Measurements from ENCODE around the gene UPF1.

The UPF1 gene

GRCh38 chr19:18856385-18857126 is 24.8 kb downstream of the UPF1 start:
- Histone ChIP-seq H3K9ac (ENCODE audit: low read depth in 1 of 2, low read length in 2 of 2) (no peak overlapping the region), H3K4me3 (ENCODE audit: low read depth in 1 of 2, low read length in 2 of 2) (no peak overlapping the region), H3K27me3 (ENCODE audit: control insufficient read depth in 1 of 2, insufficient read depth in 2 of 2, low read length in 2 of 2) (no peaks in the 10 kb centered on the region), H3K4me1 (ENCODE audit: control insufficient read depth in 1 of 2, insufficient read depth in 2 of 2, low read length in 2 of 2) (peaks cover 0 to 5% of the 10 kb centered on the region in 2 donors), H3K9me3 (ENCODE audit: control insufficient read depth in 1 of 2, low read length in 2 of 2) (no peaks in the 10 kb centered on the region), H3K27ac (ENCODE audit: low read depth, low read length) (no peak overlapping the region), H3K36me3 (ENCODE audit: control insufficient read depth in 1 of 2, insufficient read depth in 2 of 2, low read length in 2 of 2) (peaks cover 84 to 99% of the 10 kb centered on the region in 2 donors)

DNA sequence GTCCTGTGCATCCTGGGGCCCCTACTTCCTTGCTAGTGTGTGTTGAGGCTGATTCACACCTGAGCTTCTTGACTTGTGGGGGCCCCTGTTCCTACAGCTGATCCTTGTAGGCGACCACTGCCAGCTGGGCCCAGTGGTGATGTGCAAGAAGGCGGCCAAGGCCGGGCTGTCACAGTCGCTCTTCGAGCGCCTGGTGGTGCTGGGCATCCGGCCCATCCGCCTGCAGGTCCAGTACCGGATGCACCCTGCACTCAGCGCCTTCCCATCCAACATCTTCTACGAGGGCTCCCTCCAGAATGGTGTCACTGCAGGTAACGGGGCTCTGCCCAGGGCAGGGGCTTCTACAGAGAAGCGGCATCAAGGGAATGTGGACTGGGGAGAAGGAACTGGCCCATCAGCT is 25.5 kb downstream of the UPF1 start:
- no peak overlapping the region for H3K9ac ChIP-seq (ENCODE audit: low read depth in 1 of 2, low read length in 2 of 2)
- H3K27ac ChIP-seq (ENCODE audit: low read depth, low read length) = no peak overlapping the region
- H3K9me3 ChIP-seq (ENCODE audit: control insufficient read depth in 1 of 2, low read length in 2 of 2) = no peaks in the 10 kb centered on the region
- no peak overlapping the region for H3K4me3 ChIP-seq (ENCODE audit: low read depth in 1 of 2, low read length in 2 of 2)
- no peaks in the 10 kb centered on the region for H3K27me3 ChIP-seq (ENCODE audit: control insufficient read depth in 1 of 2, insufficient read depth in 2 of 2, low read length in 2 of 2)
- H3K36me3 ChIP-seq (ENCODE audit: control insufficient read depth in 1 of 2, insufficient read depth in 2 of 2, low read length in 2 of 2) = peaks cover 84 to 99% of the 10 kb centered on the region in 2 donors
- H3K4me1 ChIP-seq (ENCODE audit: control insufficient read depth in 1 of 2, insufficient read depth in 2 of 2, low read length in 2 of 2) = peaks cover 0 to 6% of the 10 kb centered on the region in 2 donors

DNA sequence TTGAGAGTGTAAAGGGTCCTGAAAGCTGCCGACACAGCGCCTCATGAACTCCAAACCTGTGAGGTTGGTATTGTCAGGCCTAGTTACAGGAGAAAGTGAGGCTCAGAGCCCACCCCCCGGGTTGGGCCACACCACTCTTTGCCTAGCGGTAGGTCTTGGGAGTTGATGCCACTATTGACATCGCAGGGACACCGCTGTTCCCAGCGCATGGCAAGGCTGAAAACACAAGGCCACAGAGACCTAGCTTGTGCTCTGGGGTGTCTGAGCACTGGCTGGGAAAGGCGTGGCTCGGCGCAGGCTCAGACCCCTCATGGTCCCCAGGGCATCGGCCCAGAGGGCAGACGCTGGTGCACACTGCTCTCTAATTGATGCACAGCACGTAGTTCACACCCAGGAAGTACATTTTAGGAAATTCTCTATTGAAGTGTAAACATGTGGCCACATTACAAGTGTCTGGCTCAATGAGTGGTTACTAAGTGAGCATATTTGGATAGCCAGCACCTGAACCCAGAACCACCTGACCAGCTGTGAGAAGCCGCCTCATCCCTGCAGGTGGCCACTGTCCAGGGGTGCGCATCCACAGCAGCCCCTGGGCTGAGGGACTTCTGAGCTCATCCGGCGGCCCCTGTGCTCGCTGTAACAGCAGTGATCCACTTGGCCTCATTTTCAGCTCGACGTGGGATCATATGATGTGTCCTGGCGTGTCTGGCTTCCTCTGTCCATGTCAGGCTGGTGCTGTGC is 27.3 kb downstream of the UPF1 start:
- H3K4me1 ChIP-seq (ENCODE audit: control insufficient read depth in 1 of 2, insufficient read depth in 2 of 2, low read length in 2 of 2) = peaks cover 0 to 6% of the 10 kb centered on the region in 2 donors
- no peak overlapping the region for H3K9ac ChIP-seq (ENCODE audit: low read depth in 1 of 2, low read length in 2 of 2)

DNA sequence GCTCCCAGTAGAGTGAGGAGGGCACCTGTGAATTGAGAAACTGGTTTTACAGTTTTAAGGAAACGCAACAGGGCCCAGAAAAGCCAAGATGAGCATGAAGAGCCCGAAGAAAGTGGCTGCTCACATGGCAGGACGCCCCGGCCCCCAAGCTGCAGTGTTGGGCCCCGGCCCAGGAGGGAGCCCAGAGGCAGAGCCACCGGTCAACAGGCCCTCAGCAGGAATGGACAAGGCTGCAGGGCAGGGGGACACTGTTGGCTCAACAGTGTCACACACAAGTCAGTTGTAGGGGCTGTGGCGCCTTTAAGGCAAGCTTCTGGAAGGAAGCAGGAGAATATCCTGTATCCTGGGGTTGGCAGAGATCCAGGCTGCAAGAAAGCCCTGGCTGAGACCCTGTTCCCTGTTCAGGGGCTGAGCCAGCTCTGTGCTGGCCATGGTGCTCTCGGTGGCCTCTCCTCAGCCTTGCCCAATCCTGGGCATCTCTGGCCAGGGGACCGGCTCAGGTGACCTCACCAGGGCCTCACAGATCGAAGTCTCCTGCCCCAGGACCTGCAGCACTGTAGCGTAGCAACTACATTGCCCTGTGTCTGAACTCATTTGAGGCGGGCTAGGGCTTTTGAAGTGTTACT is 28.0 kb downstream of the UPF1 start:
- H3K36me3 ChIP-seq (ENCODE audit: control insufficient read depth in 1 of 2, insufficient read depth in 2 of 2, low read length in 2 of 2) = peaks cover 73 to 99% of the 10 kb centered on the region in 2 donors
- H3K27ac ChIP-seq (ENCODE audit: low read depth, low read length) = no peak overlapping the region
- no peak overlapping the region for H3K9ac ChIP-seq (ENCODE audit: low read depth in 1 of 2, low read length in 2 of 2)

More for the DNA sequence above, 27.3 kb downstream of the UPF1 start:
- no peak overlapping the region for H3K4me3 ChIP-seq (ENCODE audit: low read depth in 1 of 2, low read length in 2 of 2)
- no peaks in the 10 kb centered on the region for H3K27me3 ChIP-seq (ENCODE audit: control insufficient read depth in 1 of 2, insufficient read depth in 2 of 2, low read length in 2 of 2)
- H3K9me3 ChIP-seq (ENCODE audit: control insufficient read depth in 1 of 2, low read length in 2 of 2) = no peaks in the 10 kb centered on the region
- no peak overlapping the region for H3K27ac ChIP-seq (ENCODE audit: low read depth, low read length)
- H3K36me3 ChIP-seq (ENCODE audit: control insufficient read depth in 1 of 2, insufficient read depth in 2 of 2, low read length in 2 of 2) = peaks cover 76 to 100% of the 10 kb centered on the region in 2 donors

GRCh38 chr19:18860302-18860700 is 28.5 kb downstream of the UPF1 start:
- Histone ChIP-seq H3K4me1 (ENCODE audit: control insufficient read depth in 1 of 2, insufficient read depth in 2 of 2, low read length in 2 of 2) (peaks cover 0 to 6% of the 10 kb centered on the region in 2 donors), H3K9ac (ENCODE audit: low read depth in 1 of 2, low read length in 2 of 2) (no peak overlapping the region), H3K4me3 (ENCODE audit: low read depth in 1 of 2, low read length in 2 of 2) (no peak overlapping the region), H3K27ac (ENCODE audit: low read depth, low read length) (no peak overlapping the region), H3K9me3 (ENCODE audit: control insufficient read depth in 1 of 2, low read length in 2 of 2) (no peaks in the 10 kb centered on the region), H3K27me3 (ENCODE audit: control insufficient read depth in 1 of 2, insufficient read depth in 2 of 2, low read length in 2 of 2) (no peaks in the 10 kb centered on the region), H3K36me3 (ENCODE audit: control insufficient read depth in 1 of 2, insufficient read depth in 2 of 2, low read length in 2 of 2) (peaks cover 69 to 99% of the 10 kb centered on the region in 2 donors)

More for the DNA sequence above, 28.0 kb downstream of the UPF1 start:
- Histone ChIP-seq H3K4me3 (ENCODE audit: low read depth in 1 of 2, low read length in 2 of 2) (no peak overlapping the region), H3K4me1 (ENCODE audit: control insufficient read depth in 1 of 2, insufficient read depth in 2 of 2, low read length in 2 of 2) (peaks cover 0 to 6% of the 10 kb centered on the region in 2 donors), H3K27me3 (ENCODE audit: control insufficient read depth in 1 of 2, insufficient read depth in 2 of 2, low read length in 2 of 2) (no peaks in the 10 kb centered on the region), H3K9me3 (ENCODE audit: control insufficient read depth in 1 of 2, low read length in 2 of 2) (no peaks in the 10 kb centered on the region)

DNA sequence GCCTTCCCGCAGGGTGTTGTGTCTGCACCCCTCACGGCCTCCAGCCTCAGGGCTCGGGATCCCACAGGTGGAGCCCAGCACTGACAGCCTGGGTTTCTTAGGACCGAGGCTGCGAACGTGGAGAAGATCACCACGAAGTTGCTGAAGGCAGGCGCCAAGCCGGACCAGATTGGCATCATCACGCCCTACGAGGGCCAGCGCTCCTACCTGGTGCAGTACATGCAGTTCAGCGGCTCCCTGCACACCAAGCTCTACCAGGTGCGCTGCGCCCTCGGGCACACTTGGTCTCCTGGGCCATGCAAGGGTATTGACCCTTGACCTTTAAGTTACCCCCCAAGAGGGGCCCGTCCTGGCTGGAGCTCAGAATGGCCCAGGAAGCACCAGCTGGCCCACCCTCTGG is 29.0 kb downstream of the UPF1 start:
- no peak overlapping the region for H3K27ac ChIP-seq (ENCODE audit: low read depth, low read length)
- no peaks in the 10 kb centered on the region for H3K9me3 ChIP-seq (ENCODE audit: control insufficient read depth in 1 of 2, low read length in 2 of 2)
- H3K9ac ChIP-seq (ENCODE audit: low read depth in 1 of 2, low read length in 2 of 2) = no peak overlapping the region
- peaks cover 67 to 99% of the 10 kb centered on the region in 2 donors for H3K36me3 ChIP-seq (ENCODE audit: control insufficient read depth in 1 of 2, insufficient read depth in 2 of 2, low read length in 2 of 2)
- H3K4me1 ChIP-seq (ENCODE audit: control insufficient read depth in 1 of 2, insufficient read depth in 2 of 2, low read length in 2 of 2) = peaks cover 0 to 6% of the 10 kb centered on the region in 2 donors
- H3K27me3 ChIP-seq (ENCODE audit: control insufficient read depth in 1 of 2, insufficient read depth in 2 of 2, low read length in 2 of 2) = no peaks in the 10 kb centered on the region
- H3K4me3 ChIP-seq (ENCODE audit: low read depth in 1 of 2, low read length in 2 of 2) = no peak overlapping the region

DNA sequence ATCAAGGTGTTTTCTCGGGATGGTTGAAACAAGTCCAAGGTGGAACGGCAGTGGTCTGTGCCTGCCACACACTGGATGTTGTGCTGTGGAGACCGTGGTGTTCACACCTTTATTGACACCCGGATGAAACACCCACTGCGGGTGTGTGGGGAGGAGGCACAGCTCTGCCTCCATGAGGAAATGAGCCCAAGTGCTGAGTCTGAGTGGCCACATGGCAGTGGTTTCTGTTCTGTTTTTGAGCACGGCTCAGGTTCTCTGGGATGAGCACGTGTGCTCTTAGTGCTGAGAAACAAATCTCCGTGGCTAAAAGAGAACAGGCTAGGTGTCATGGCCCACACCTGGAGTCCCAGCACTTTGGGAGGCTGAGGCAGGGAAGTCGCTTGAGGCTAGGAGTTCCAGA is 29.5 kb downstream of the UPF1 start:
- H3K27ac ChIP-seq (ENCODE audit: low read depth, low read length) = no peak overlapping the region
- H3K4me3 ChIP-seq (ENCODE audit: low read depth in 1 of 2, low read length in 2 of 2) = no peak overlapping the region
- H3K27me3 ChIP-seq (ENCODE audit: control insufficient read depth in 1 of 2, insufficient read depth in 2 of 2, low read length in 2 of 2) = no peaks in the 10 kb centered on the region
- H3K36me3 ChIP-seq (ENCODE audit: control insufficient read depth in 1 of 2, insufficient read depth in 2 of 2, low read length in 2 of 2) = peaks cover 66 to 99% of the 10 kb centered on the region in 2 donors
- no peaks in the 10 kb centered on the region for H3K9me3 ChIP-seq (ENCODE audit: control insufficient read depth in 1 of 2, low read length in 2 of 2)
- H3K4me1 ChIP-seq (ENCODE audit: control insufficient read depth in 1 of 2, insufficient read depth in 2 of 2, low read length in 2 of 2) = peaks cover 0 to 6% of the 10 kb centered on the region in 2 donors
- H3K9ac ChIP-seq (ENCODE audit: low read depth in 1 of 2, low read length in 2 of 2) = no peak overlapping the region

GRCh38 chr19:18861917-18862316 is 30.2 kb downstream of the UPF1 start:
- no peaks in the 10 kb centered on the region for H3K9me3 ChIP-seq (ENCODE audit: control insufficient read depth in 1 of 2, low read length in 2 of 2)
- H3K27me3 ChIP-seq (ENCODE audit: control insufficient read depth in 1 of 2, insufficient read depth in 2 of 2, low read length in 2 of 2) = no peaks in the 10 kb centered on the region
- no peak overlapping the region for H3K4me3 ChIP-seq (ENCODE audit: low read depth in 1 of 2, low read length in 2 of 2)
- H3K36me3 ChIP-seq (ENCODE audit: control insufficient read depth in 1 of 2, insufficient read depth in 2 of 2, low read length in 2 of 2) = peaks cover 60 to 94% of the 10 kb centered on the region in 2 donors
- H3K4me1 ChIP-seq (ENCODE audit: control insufficient read depth in 1 of 2, insufficient read depth in 2 of 2, low read length in 2 of 2) = peaks cover 0 to 6% of the 10 kb centered on the region in 2 donors
- H3K27ac ChIP-seq (ENCODE audit: low read depth, low read length) = no peak overlapping the region
- H3K9ac ChIP-seq (ENCODE audit: low read depth in 1 of 2, low read length in 2 of 2) = no peak overlapping the region

- H3K4me3 ChIP-seq (ENCODE audit: low read depth in 1 of 2, low read length in 2 of 2) = no peak overlapping the region
- peaks cover 61 to 92% of the 10 kb centered on the region in 2 donors for H3K36me3 ChIP-seq (ENCODE audit: control insufficient read depth in 1 of 2, insufficient read depth in 2 of 2, low read length in 2 of 2)
- no peak overlapping the region for H3K9ac ChIP-seq (ENCODE audit: low read depth in 1 of 2, low read length in 2 of 2)
- H3K27ac ChIP-seq (ENCODE audit: low read depth, low read length) = no peak overlapping the region
- H3K27me3 ChIP-seq (ENCODE audit: control insufficient read depth in 1 of 2, insufficient read depth in 2 of 2, low read length in 2 of 2) = no peaks in the 10 kb centered on the region
- H3K4me1 ChIP-seq (ENCODE audit: control insufficient read depth in 1 of 2, insufficient read depth in 2 of 2, low read length in 2 of 2) = peaks cover 0 to 6% of the 10 kb centered on the region in 2 donors
- H3K9me3 ChIP-seq (ENCODE audit: control insufficient read depth in 1 of 2, low read length in 2 of 2) = no peaks in the 10 kb centered on the region
Observed at GRCh38 chr19:18862976-18863842, 31.4 kb downstream of the UPF1 start.

Measured in duodenal mucosa (tissue), 2 donors.